Thymus (tissue), 11 donors: ENCODE measurements around the gene CORO7. TPM values are rescaled to one million over a fixed set of nuclear protein-coding genes. Genes with fewer than 3 reads are reported as not detected.

Experiments
- DNase-seq, 9 donors: peaks; one replicate each; pipeline ENCODE4 v3.0.0-alpha.2; 2013; ENCODE audit warnings: low spot score in 9 of 9, low read depth in 6 of 9, missing footprints in 1 of 9
- H3K27ac ChIP-seq, 2 donors: one replicate each; pipeline ENCODE4 v1.5.1; 2013; ENCODE audit warnings: control low read depth in 1 of 2, low read depth in 1 of 2, low read length in 1 of 2, mild to moderate bottlenecking in 1 of 2, moderate library complexity in 1 of 2
- H3K27me3 ChIP-seq, 2 donors: one replicate each; pipeline ENCODE4 v1.5.1; 2013; ENCODE audit warnings: low read length in 1 of 2; ENCODE audit not compliant: control insufficient read depth in 2 of 2, insufficient read depth in 1 of 2
- H3K36me3 ChIP-seq, 2 donors: one replicate each; pipeline ENCODE4 v1.5.1; 2013; ENCODE audit warnings: low read length in 1 of 2, mild to moderate bottlenecking in 1 of 2, moderate library complexity in 1 of 2; ENCODE audit not compliant: control insufficient read depth in 2 of 2, insufficient read depth in 2 of 2
- H3K4me1 ChIP-seq, 2 donors: one replicate each; pipeline ENCODE4 v1.5.1; 2013; ENCODE audit warnings: low read length in 2 of 2; ENCODE audit not compliant: control insufficient read depth in 2 of 2, insufficient read depth in 2 of 2
- H3K4me3 ChIP-seq, 2 donors: one replicate each; pipeline ENCODE4 v1.5.1; 2013; ENCODE audit warnings: low read length in 2 of 2, control low read depth in 1 of 2, mild to moderate bottlenecking in 1 of 2
- H3K9me3 ChIP-seq, 2 donors: one replicate each; pipeline ENCODE4 v1.5.1; 2013; ENCODE audit warnings: low read length in 1 of 2, mild to moderate bottlenecking in 1 of 2; ENCODE audit not compliant: control insufficient read depth in 2 of 2, insufficient read depth in 1 of 2
- WGBS: extraction: QIAGEN DNeasy Blood & Tissue Kit; methylation state at CpG from one replicate; pipeline ENCODE4 v1.1.7; 2013; 5-methylcytosine and 5-hydroxymethylcytosine counted together
- polyA plus RNA-seq: library from polyadenylated mRNA; stranded (reverse); fragments of 200-250 nt; gene quantifications from one replicate; pipeline ENCODE4 v1.2.3, GENCODE V29; 2013
- total RNA-seq: library from RNA; stranded (reverse); fragments of 120-200 nt; gene quantifications from one replicate; pipeline ENCODE4 v1.2.4, GENCODE V29; 2013
- donor health status: healthy.

CORO7 gene
- total and polyA plus RNA-seq, 2 donors = 21.6 to 63.7 TPM

- no peaks in the 10 kb centered on the region for H3K27me3 ChIP-seq
- no peak for DNase-seq
- peaks cover 4 to 9% of the 10 kb centered on the region in 2 donors for H3K4me1 ChIP-seq
- no peak overlapping the region for H3K27ac ChIP-seq
- H3K36me3 ChIP-seq = peaks cover 28 to 33% of the 10 kb centered on the region in 2 donors
- 98% methylated on average over 9 of the region's 9 CpGs for WGBS
- H3K9me3 ChIP-seq = no peaks in the 10 kb centered on the region
- H3K4me3 ChIP-seq = no peak overlapping the region
These were observed 14.6 kb upstream of the CORO7 start for GRCh38 chr16:4431023-4431422.

GRCh38 chr16:4428500-4428899 is 12.1 kb upstream of the CORO7 start:
- H3K9me3 ChIP-seq = no peaks in the 10 kb centered on the region
- peaks cover 8 to 12% of the 10 kb centered on the region in 2 donors for H3K4me1 ChIP-seq
- H3K27me3 ChIP-seq = no peaks in the 10 kb centered on the region
- H3K36me3 ChIP-seq = peaks cover 14 to 16% of the 10 kb centered on the region in 2 donors
- no peak overlapping the region for H3K4me3 ChIP-seq
- no peak for DNase-seq
- no peak overlapping the region for H3K27ac ChIP-seq
- 97% methylated on average over 7 of the region's 7 CpGs for WGBS

- Histone ChIP-seq H3K36me3 (peaks cover 12 to 16% of the 10 kb centered on the region in 2 donors), H3K4me3 (peak overlapping the region; percentile 70 to 95), H3K27me3 (no peaks in the 10 kb centered on the region), H3K4me1 (peaks cover 8 to 12% of the 10 kb centered on the region in 2 donors), H3K27ac (peak overlapping the region in 1 of 2 donors; percentile 78), H3K9me3 (no peaks in the 10 kb centered on the region)
- DNase-seq = no peak
- WGBS = 92% methylated on average over 12 of the region's 12 CpGs
These were observed 10.5 kb upstream of the CORO7 start for GRCh38 chr16:4426722-4427372.

- DNase-seq = no peak
- Histone ChIP-seq H3K4me3 (peak overlapping the region; percentile 70 to 95), H3K36me3 (peaks cover 9 to 10% of the 10 kb centered on the region in 2 donors), H3K4me1 (peaks cover 8 to 12% of the 10 kb centered on the region in 2 donors), H3K27ac (peak overlapping the region; percentile 78 to 81), H3K9me3 (no peaks in the 10 kb centered on the region), H3K27me3 (no peaks in the 10 kb centered on the region)
- 4% methylated on average over 31 of the region's 31 CpGs for WGBS
These were observed 9.8 kb upstream of the CORO7 start for GRCh38 chr16:4426021-4426684.

GRCh38 chr16:4425378-4426020 is 9.1 kb upstream of the CORO7 start, which contains the start of gene DNAJA3:
DNAJA3 (plus strand) TSS chr16:4425868; CDS start chr16:4425882, 14 bp downstream.
- Histone ChIP-seq H3K9me3 (no peaks in the 10 kb centered on the region), H3K4me1 (peaks cover 8 to 12% of the 10 kb centered on the region in 2 donors), H3K27ac (peak within 1 kb of the TSS; percentile 99 to 100), H3K36me3 (peaks cover 7 to 8% of the 10 kb centered on the region in 2 donors), H3K4me3 (peak within 1 kb of the TSS; percentile 70 to 95), H3K27me3 (no peaks in the 10 kb centered on the region)
- peak; percentile 89 to 97 (median 93) for DNase-seq
- WGBS = under 1% methylated on average over 68 of the region's 68 CpGs

GRCh38 chr16:4420505-4421105 is 4.2 kb upstream of the CORO7 start:
- H3K27ac ChIP-seq = peak overlapping the region in 1 of 2 donors; percentile 31

GRCh38 chr16:4419402-4419959 is 3.1 kb upstream of the CORO7 start:
- Histone ChIP-seq H3K27me3 (no peaks in the 10 kb centered on the region), H3K36me3 (no peaks in the 10 kb centered on the region), H3K9me3 (no peaks in the 10 kb centered on the region), H3K27ac (no peak overlapping the region), H3K4me3 (no peak overlapping the region), H3K4me1 (peaks cover 5 to 22% of the 10 kb centered on the region in 2 donors)
- DNase-seq = no peak
- 89% methylated on average over 7 of the region's 7 CpGs for WGBS

More at GRCh38 chr16:4420505-4421105, 4.2 kb upstream of the CORO7 start:
- no peaks in the 10 kb centered on the region for H3K27me3 ChIP-seq
- H3K4me1 ChIP-seq = peaks cover 9 to 14% of the 10 kb centered on the region in 2 donors
- no peaks in the 10 kb centered on the region for H3K9me3 ChIP-seq
- 74% methylated on average over 8 of the region's 8 CpGs for WGBS
- no peaks in the 10 kb centered on the region for H3K36me3 ChIP-seq
- DNase-seq = no peak
- no peak overlapping the region for H3K4me3 ChIP-seq

- no peaks in the 10 kb centered on the region for H3K27me3 ChIP-seq
- 1% methylated on average over 44 of the region's 44 CpGs for WGBS
- peaks cover 5 to 23% of the 10 kb centered on the region in 2 donors for H3K4me1 ChIP-seq
- peak overlapping the region; percentile 64 to 84 for H3K4me3 ChIP-seq
- no peaks in the 10 kb centered on the region for H3K9me3 ChIP-seq
- peak overlapping the region; percentile 74 to 92 for H3K27ac ChIP-seq
- peak in 7 of 9 donors; percentile 25 to 72 (median 42) for DNase-seq
- H3K36me3 ChIP-seq = peaks cover 18 to 19% of the 10 kb centered on the region in 2 donors
These were observed 727 bp downstream of the CORO7 start for GRCh38 chr16:4415538-4416199.
